ENCODE measurements around the gene SLC24A3. TPM values are rescaled to one million over a fixed set of nuclear protein-coding genes. Genes with fewer than 3 reads are reported as not detected.
"Not testable (repeated sequence)": the region's sequence is repeated elsewhere in the genome, so short reads cannot be mapped to it uniquely, and the experiment has no call there.

SLC24A3 gene
- total RNA-seq, 1 donor from 2014 or later, result 12.0 TPM

DNA sequence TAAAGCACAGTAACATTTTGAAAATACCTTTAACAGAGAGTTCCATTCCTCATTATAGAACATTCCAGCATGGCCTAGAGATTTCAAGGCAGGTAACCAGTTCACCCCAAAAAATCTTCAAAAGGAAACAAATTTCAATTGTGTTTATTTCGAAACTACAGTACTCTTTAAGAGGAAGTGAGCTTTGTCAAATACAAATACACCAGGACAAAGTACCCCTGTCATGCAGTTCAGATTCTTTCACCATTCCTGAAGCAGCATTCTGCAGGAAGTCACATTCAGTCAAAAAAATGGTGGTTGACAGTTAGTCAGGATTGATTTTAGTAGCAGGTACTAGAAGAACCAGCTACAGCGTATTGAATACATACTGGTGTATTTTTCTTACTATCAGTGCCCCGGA, 456.0 kb downstream of the SLC24A3 start:
- DNase-seq (ENCODE audit: low spot score), result no peak

DNA sequence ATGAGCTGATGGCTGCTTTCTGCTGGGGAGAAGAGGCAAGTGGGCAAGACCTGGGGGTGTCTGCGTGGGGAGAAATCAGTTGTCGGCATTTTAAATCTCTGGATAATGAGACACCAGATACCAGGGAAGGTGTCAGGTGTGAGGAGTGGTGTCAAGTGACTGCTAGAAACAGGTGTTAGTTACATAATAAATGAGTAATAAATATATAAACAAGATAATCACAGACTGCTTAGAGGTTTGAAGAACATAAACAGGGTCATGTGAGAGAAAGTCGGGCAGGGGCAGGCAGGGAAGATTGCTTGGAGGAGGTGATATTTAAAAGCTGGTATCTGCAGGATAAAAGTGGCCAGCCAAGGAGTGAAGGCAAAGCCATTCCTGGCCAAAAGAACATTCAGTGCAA, 458.4 kb downstream of the SLC24A3 start:
- no peak for DNase-seq (ENCODE audit: low spot score)

- DNase-seq (ENCODE audit: low spot score), result no peak
Measured at GRCh38 chr20:19671374-19671773, 458.9 kb downstream of the SLC24A3 start.

DNA sequence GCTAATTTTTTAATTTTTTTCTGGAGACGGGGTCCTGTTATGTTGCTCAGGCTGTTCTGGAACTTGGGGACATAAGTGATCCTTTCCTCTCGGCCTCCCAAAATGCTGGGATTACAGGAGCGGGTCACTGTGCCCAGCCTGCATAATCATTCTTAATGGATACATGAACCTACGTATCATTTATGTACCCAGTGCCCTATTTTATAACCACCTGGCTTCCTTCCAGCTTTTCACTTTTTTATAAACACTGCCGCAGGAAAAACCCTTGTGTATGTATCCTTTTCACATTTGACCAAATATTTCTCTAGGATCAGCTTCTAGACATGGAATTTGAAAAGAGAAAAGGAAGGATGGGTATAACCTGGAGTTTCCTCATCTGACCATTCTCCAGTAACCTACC, 460.1 kb downstream of the SLC24A3 start:
- DNase-seq (ENCODE audit: low spot score), result no peak

DNA sequence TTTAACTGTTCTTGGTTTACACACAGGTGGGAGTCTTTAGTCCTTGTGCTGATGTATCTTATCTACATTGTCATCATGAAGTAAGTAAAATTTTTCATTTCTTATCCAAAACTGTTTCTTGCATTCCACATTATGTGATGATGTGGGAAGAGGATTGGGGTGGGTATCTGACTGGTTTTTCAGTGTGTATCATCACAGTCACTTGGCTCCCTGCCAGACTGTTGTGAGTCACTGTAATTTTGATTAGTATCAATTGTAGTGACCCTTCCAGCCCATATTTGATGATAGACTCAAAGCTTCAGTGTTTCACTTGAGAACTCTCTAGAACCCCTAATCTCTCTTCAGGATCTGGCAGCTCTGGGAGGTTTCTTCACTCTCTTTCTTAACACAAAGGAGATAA, 461.1 kb downstream of the SLC24A3 start:
- DNase-seq (ENCODE audit: low spot score), result no peak

DNA sequence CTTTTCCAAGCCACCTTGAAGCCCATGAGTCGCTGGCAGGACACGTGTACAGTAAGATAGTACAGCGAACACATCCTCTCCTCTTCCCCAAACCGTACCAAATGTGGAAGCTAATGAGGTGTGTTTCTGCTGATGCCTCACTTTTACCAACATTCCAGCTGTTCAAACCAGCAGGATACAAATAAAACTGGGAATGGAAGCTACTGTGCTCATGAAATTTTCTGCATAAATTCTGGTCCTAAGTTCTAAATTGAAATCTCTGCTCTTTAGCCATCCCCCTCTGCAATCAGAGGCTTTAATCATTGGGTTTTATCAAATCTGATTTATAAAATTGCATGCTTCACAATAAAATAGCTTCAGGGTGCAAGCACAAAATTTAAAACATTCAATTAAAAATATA, 463.8 kb downstream of the SLC24A3 start:
- DNase-seq (ENCODE audit: low spot score), result no peak

GRCh38 chr20:19677336-19677735, 464.9 kb downstream of the SLC24A3 start:
- DNase-seq (ENCODE audit: low spot score), result no peak

DNA sequence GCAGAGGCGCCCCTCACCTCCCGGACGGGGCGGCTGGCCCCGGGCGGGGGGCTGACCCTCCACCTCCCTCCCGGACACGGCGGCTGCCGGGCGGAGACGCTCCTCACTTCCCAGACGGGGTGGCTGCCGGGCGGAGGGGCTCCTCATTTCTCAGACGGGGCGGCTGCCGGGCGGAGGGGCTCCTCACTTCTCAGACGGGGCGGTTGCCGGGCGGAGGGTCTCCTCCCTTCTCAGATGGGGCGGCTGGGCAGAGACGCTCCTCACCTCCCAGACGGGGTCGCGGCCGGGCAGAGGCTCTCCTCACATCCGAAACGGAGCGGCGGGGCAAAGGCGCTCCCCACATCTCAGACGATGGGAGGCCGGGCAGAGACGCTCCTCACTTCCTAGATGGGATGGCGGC, 466.1 kb downstream of the SLC24A3 start:
- not testable (repeated sequence) for DNase-seq (ENCODE audit: low spot score)

GRCh38 chr20:19679900-19680495, 467.6 kb downstream of the SLC24A3 start:
- DNase-seq (ENCODE audit: low spot score), result no peak

DNA sequence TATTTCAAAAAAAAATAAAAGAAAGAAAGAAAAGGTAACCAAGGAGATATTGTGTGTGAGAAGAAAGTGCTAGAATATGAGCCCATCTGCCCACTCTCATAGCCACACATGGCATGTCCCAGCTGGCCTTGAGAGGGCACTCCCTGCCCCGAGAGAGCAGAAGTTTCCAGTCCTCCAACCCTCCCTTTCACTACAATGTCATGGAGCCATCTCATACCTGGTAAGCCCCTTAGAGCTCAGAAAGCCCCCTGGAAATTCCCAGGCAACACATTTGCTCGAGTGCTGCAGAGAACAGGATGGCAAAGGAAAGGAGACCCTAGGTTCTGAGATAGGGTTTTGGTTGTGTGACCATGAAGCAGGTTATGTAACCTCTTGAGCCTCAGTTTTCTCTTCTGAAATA, 469.8 kb downstream of the SLC24A3 start:
- no peak for DNase-seq (ENCODE audit: low spot score)

DNA sequence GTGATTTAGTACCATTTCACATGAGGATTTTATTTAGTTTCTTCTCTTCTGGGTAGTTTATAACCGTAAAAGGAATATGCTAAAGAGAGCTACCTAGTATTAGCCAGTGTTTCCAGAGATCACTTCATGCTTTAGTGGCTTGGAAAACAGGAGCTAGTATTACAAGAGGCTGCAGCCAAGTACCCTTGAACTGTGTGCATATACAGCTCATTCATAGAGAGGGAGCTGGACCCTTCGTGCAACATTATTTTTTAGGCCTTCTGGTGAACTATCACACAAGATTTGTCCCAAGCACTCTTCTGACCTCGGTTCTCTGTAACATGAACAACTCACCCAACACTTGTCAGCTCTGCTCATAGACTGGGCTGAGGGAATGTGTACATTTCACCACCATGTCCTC, 470.7 kb downstream of the SLC24A3 start:
- no peak for DNase-seq (ENCODE audit: low spot score)

- no peak for DNase-seq (ENCODE audit: low spot score)
Measured at GRCh38 chr20:19683822-19684221, 471.4 kb downstream of the SLC24A3 start.

DNA sequence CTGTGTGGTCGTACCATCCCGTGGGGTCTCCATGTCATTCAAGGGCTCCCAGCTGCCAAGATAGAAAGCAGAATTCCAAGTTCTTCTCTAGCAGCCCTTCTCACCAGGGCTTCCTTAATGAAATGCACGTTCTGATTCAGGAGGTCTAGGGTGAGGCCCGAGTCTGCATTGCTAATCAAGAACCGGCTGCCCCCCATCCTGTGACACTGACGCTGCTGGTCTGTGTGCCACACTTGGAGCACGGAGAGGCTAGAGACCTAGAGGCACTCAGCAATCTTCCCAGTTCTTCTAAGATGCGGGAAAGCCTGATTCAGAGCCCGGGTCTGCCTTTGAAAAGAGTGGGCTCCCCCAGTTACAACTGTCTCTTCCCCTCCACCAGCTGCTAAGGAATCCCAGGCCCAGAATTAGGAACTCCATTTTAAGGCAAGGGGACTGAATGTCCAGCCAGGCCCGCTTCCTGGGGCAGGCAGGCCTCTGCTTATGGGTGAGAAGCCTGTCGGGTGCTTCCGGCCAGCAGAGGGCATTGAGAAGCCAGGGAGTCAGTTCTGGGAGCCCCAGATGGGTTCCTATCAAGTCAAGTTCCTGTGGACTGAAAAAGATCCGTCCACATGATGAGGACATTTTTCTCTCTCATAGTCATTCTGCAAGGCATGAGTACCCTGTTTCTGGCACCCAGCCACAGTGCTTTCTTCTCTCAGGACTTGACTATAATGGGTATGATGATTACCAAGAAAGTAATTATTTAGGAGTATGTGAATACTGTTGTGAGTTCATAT, 475.8 kb downstream of the SLC24A3 start:
- DNase-seq (ENCODE audit: low spot score), result peak; percentile 58

DNA sequence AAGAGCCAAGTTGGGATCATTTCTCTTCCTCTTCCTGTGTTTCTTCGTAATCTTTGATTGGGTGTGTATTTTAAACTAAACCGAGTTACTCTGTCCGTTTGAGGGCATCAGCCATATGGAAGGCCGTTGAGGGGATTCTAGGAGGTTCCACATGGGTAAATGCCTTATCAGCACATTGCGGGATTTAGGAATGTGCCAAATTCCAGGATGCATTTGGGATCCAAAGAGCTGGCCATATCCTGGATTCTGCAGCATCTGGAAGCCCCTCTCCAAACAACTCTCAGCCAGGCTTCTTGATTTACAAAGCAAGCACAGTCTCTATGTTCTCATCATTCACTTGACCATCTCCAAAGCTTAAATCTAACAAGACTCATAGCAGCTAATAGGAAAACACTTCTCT, 478.0 kb downstream of the SLC24A3 start:
- no peak for DNase-seq (ENCODE audit: low spot score)

GRCh38 chr20:19691125-19691524, 478.7 kb downstream of the SLC24A3 start:
- no peak for DNase-seq (ENCODE audit: low spot score)

GRCh38 chr20:19692100-19692499, 479.7 kb downstream of the SLC24A3 start:
- DNase-seq (ENCODE audit: low spot score), result no peak

DNA sequence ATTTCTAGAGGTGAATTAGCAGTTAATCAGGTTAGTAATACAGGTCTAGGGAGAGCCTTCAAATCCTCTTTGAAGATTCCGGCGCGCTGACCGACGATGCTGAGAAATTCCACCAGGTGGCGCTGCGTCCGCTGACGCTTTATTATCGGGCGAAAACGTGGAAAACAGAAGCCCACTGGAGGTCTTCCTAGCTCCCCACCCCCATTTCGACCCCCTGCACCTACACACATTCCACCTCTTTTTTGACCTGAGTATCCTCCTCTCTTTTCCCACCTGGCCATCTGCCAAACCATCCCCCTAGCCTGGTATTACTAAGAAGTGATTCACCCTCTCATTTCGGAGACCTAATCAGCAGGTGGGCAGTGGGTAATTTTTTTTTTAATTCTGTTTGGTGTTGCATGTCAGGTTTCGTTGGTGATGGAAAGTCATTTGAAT, 480.3 kb downstream of the SLC24A3 start:
- DNase-seq (ENCODE audit: low spot score), result peak; percentile 47

DNA sequence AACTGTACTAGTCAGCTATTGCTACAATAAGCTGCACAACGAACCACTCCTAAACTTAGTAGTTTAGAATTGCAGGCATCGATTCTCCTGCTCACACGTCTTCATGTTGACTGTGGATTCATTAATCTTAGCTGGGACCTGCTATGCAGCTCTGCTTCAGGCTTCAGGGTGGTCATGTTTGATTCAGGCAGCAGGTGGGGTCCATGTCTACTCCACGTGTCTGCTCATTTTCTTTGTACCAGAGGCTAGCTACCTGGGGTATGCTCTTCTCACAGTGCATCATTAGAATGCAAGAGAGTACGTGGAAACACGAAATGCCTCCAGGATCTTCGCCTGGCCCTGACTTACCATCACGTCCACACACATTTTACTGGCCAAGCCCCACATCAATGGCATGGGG, 481.1 kb downstream of the SLC24A3 start:
- DNase-seq (ENCODE audit: low spot score), result no peak

- DNase-seq (ENCODE audit: low spot score), result no peak
Measured at GRCh38 chr20:19695081-19695480, 482.6 kb downstream of the SLC24A3 start.

- no peak for DNase-seq (ENCODE audit: low spot score)
Measured at GRCh38 chr20:19696620-19697019, 484.2 kb downstream of the SLC24A3 start.

DNA sequence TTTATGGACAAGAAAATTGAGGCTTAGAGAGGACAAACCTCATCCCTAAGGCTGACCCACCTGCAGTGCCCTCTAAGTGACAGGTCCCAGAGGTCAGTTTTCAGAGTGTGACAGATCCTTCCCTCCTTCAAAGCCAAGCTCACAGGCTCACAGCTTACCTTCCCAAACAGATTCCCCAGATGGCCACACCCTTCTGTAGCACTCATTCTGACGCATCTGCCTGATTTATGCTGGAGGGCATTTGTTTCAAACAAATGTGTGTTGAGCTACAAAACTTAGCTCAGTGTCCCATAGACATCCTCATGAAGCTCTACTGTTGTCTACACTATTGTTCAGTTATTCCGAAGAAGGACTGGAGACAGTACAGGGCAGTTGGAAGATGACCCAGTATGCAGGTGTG, 485.0 kb downstream of the SLC24A3 start:
- no peak for DNase-seq (ENCODE audit: low spot score)

DNA sequence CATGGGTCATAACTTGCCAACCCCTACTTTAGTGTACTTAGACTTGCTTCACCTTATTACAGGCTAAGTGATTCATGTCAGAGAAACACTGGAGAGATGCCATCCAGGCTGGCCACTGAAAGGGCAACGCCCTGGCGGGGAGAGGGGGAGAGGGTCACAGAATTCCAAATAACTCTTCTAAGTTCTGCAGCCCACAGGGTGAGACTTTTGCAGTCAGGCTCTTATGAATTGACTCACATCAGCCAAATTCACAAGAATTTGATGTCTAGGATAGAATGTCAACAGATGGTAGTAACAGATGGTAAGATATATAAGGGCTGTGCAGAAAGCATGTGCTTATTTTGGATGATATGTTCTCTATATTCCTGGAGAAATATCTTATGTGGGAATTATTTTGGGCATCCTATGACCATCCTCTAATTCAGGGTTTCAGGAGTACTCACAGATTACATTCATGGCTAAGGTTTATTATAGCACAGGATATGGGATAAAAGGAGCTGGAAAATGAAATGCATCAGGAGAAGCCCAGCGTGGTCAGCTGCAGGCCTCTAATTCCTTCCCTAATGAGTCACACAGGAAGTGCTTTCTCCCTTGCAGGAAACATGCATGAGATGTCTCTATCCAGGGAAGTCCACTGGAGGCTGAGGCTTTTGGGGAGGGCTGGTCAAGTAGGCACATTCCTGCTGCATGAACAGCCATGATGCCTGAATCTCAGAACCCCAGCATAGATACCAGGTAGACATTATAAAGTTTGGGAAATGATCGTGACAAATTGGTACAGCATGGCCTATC, 486.9 kb downstream of the SLC24A3 start:
- no peak for DNase-seq (ENCODE audit: low spot score)

- DNase-seq (ENCODE audit: low spot score), result no peak
Measured at GRCh38 chr20:19701429-19701828, 489.0 kb downstream of the SLC24A3 start.

Measured in umbilical cord (tissue), 2 donors.